ENCODE data around the gene ZNF335. TPM values are rescaled to one million over a fixed set of nuclear protein-coding genes. Genes with fewer than 3 reads are reported as not detected.

Gene ZNF335
- total and polyA plus RNA-seq, 2 of the 13 experiments (the other 11 are each of a cell fraction or from before 2014, with no cell fraction given) = 9.7 to 13.7 TPM

DNA sequence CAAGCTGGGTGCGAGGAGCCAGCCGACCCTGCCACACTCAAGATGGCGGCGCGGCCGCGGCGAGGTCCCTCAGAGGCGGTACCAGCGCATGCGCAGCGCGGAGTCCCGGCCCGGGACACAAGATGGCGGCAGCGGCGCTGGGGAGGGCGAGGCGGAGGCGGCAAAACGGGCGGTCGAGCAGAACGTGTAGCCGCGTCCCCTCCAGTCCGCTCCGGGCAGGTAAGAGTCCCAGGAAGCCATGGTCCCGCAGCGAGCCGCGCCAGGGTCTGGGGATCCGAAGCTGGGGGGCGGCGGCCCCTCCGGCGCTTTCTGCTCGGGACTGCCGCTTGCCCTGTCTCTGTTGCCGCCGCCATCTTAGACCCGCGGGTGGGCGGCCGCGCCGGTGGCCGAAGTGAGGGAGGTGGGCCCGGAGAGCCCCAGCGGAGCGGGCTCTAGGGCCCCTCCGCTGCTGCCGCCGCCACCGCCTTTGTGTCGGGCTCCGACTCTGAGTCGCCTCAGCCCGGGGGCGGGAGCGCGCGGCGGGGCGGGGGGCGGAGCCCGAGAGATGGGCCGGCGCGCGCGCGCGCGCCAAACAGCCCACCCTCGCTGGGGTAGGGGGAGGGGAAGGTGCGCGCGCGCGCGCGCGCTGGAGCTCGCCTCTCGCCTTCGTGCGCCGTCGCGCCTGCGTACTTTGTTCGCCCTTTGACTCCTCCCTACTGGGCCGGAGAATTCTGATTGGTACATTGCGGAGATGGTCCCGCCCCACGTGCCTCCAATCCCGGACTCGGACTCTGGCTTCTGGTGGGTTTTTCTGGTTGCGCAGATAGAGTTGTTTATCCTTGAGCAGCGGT lies 37.2 kb downstream of the ZNF335 start, which contains the start of gene PCIF1 (continued):
- TF ChIP-seq, protein P1, sequence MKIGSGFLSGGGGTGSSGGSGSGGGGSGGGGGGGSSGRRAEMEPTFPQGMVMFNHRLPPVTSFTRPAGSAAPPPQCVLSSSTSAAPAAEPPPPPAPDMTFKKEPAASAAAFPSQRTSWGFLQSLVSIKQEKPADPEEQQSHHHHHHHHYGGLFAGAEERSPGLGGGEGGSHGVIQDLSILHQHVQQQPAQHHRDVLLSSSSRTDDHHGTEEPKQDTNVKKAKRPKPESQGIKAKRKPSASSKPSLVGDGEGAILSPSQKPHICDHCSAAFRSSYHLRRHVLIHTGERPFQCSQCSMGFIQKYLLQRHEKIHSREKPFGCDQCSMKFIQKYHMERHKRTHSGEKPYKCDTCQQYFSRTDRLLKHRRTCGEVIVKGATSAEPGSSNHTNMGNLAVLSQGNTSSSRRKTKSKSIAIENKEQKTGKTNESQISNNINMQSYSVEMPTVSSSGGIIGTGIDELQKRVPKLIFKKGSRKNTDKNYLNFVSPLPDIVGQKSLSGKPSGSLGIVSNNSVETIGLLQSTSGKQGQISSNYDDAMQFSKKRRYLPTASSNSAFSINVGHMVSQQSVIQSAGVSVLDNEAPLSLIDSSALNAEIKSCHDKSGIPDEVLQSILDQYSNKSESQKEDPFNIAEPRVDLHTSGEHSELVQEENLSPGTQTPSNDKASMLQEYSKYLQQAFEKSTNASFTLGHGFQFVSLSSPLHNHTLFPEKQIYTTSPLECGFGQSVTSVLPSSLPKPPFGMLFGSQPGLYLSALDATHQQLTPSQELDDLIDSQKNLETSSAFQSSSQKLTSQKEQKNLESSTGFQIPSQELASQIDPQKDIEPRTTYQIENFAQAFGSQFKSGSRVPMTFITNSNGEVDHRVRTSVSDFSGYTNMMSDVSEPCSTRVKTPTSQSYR (CRISPR knock-in tag; IDR thresholded peaks at IDR 0.05; ENCODE audit: borderline replicate concordance) = peak; percentile 75
- TF ChIP-seq, protein P2, sequence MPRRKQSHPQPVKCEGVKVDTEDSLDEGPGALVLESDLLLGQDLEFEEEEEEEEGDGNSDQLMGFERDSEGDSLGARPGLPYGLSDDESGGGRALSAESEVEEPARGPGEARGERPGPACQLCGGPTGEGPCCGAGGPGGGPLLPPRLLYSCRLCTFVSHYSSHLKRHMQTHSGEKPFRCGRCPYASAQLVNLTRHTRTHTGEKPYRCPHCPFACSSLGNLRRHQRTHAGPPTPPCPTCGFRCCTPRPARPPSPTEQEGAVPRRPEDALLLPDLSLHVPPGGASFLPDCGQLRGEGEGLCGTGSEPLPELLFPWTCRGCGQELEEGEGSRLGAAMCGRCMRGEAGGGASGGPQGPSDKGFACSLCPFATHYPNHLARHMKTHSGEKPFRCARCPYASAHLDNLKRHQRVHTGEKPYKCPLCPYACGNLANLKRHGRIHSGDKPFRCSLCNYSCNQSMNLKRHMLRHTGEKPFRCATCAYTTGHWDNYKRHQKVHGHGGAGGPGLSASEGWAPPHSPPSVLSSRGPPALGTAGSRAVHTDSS (CRISPR knock-in tag; conservative IDR thresholded peaks at IDR 0.05) = no peak; the same call in 1 of the 2 replicates
- TF ChIP-seq ZSCAN29 (CRISPR knock-in tag; conservative IDR thresholded peaks at IDR 0.05) = no peak; the same call in 1 of the 2 replicates
- peak; percentile 71; the same call in 1 of the 2 replicates for TF ChIP-seq GLI4 (CRISPR knock-in tag; IDR thresholded peaks at IDR 0.05; ENCODE audit: borderline replicate concordance)
- TF ChIP-seq PAF1 (CRISPR knock-in tag; IDR thresholded peaks at IDR 0.05) = 0 out of 2 replicates have a peak, but pooled peaks have one; percentile 15
- TF ChIP-seq RXRA (CRISPR knock-in tag; IDR thresholded peaks at IDR 0.05) = peak; percentile 88; the same call in 1 of the 2 replicates
- TF ChIP-seq, protein P3, sequence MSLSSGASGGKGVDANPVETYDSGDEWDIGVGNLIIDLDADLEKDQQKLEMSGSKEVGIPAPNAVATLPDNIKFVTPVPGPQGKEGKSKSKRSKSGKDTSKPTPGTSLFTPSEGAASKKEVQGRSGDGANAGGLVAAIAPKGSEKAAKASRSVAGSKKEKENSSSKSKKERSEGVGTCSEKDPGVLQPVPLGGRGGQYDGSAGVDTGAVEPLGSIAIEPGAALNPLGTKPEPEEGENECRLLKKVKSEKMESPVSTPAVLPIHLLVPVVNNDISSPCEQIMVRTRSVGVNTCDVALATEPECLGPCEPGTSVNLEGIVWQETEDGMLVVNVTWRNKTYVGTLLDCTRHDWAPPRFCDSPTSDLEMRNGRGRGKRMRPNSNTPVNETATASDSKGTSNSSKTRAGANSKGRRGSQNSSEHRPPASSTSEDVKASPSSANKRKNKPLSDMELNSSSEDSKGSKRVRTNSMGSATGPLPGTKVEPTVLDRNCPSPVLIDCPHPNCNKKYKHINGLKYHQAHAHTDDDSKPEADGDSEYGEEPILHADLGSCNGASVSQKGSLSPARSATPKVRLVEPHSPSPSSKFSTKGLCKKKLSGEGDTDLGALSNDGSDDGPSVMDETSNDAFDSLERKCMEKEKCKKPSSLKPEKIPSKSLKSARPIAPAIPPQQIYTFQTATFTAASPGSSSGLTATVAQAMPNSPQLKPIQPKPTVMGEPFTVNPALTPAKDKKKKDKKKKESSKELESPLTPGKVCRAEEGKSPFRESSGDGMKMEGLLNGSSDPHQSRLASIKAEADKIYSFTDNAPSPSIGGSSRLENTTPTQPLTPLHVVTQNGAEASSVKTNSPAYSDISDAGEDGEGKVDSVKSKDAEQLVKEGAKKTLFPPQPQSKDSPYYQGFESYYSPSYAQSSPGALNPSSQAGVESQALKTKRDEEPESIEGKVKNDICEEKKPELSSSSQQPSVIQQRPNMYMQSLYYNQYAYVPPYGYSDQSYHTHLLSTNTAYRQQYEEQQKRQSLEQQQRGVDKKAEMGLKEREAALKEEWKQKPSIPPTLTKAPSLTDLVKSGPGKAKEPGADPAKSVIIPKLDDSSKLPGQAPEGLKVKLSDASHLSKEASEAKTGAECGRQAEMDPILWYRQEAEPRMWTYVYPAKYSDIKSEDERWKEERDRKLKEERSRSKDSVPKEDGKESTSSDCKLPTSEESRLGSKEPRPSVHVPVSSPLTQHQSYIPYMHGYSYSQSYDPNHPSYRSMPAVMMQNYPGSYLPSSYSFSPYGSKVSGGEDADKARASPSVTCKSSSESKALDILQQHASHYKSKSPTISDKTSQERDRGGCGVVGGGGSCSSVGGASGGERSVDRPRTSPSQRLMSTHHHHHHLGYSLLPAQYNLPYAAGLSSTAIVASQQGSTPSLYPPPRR (CRISPR knock-in tag; IDR thresholded peaks at IDR 0.05; ENCODE audit: borderline replicate concordance) = peak; percentile 67; the same call in 1 of the 2 replicates
- TF ChIP-seq, protein P4, sequence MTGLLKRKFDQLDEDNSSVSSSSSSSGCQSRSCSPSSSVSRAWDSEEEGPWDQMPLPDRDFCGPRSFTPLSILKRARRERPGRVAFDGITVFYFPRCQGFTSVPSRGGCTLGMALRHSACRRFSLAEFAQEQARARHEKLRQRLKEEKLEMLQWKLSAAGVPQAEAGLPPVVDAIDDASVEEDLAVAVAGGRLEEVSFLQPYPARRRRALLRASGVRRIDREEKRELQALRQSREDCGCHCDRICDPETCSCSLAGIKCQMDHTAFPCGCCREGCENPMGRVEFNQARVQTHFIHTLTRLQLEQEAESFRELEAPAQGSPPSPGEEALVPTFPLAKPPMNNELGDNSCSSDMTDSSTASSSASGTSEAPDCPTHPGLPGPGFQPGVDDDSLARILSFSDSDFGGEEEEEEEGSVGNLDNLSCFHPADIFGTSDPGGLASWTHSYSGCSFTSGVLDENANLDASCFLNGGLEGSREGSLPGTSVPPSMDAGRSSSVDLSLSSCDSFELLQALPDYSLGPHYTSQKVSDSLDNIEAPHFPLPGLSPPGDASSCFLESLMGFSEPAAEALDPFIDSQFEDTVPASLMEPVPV (CRISPR knock-in tag; IDR thresholded peaks at IDR 0.05) = peak; percentile 88; the same call in 1 of the 2 replicates
- TF ChIP-seq FOXO1 (CRISPR knock-in tag; IDR thresholded peaks at IDR 0.05) = peak; percentile 52
- TF ChIP-seq ZMAT3 (CRISPR knock-in tag; conservative IDR thresholded peaks at IDR 0.05) = peak; percentile 99
- TF ChIP-seq ZNF563 (CRISPR knock-in tag; IDR thresholded peaks at IDR 0.05) = peak; percentile 98
- TF ChIP-seq ZNF101 (CRISPR knock-in tag; IDR thresholded peaks at IDR 0.05; ENCODE audit: borderline replicate concordance, low read depth) = 0 out of 2 replicates have a peak, but pooled peaks have one; percentile 18
- TF ChIP-seq NPAS2 (CRISPR knock-in tag; IDR thresholded peaks at IDR 0.05; ENCODE audit: borderline replicate concordance) = no peak
- TF ChIP-seq ZNF263 (CRISPR knock-in tag; IDR thresholded peaks at IDR 0.05) = peak; percentile 54; the same call in 1 of the 2 replicates
- no peak for TF ChIP-seq ZNF562 (CRISPR knock-in tag; IDR thresholded peaks at IDR 0.05; ENCODE audit: borderline replicate concordance)

Data from HepG2 (cell line).